Measurements from ENCODE around the gene TUBA1C. TPM values are rescaled to one million over a fixed set of nuclear protein-coding genes. Genes with fewer than 3 reads are reported as not detected.
"Not testable (repeated sequence)": the region's sequence is repeated elsewhere in the genome, so short reads cannot be mapped to it uniquely, and the experiment has no call there.

The TUBA1C gene
- polyA plus RNA-seq (2013, experiment 1 of 2; ENCODE audit: insufficient read length): 556 TPM
- polyA plus RNA-seq (2013, experiment 2 of 2; ENCODE audit: insufficient read length): 556 TPM

GRCh38 chr12:49264873-49265792 is at the start of gene TUBA1C:
TSS of gene TUBA1C (plus strand) at chr12:49265082. CDS start at chr12:49265182, 100 bp downstream.
- DNase-seq: peak; percentile 95

- no peak for DNase-seq
Measured at GRCh38 chr12:49219417-49220026, 45.4 kb upstream of the TUBA1C start.

GRCh38 chr12:49220972-49221371 is 43.9 kb upstream of the TUBA1C start:
- DNase-seq: no peak

- no peak for DNase-seq
Measured at GRCh38 chr12:49223122-49223521, 41.8 kb upstream of the TUBA1C start.

GRCh38 chr12:49223590-49224369 is 41.1 kb upstream of the TUBA1C start:
- no peak for DNase-seq

- DNase-seq: peak; percentile 52
Measured at GRCh38 chr12:49225576-49226166, 39.2 kb upstream of the TUBA1C start.

- no peak for DNase-seq
Measured at GRCh38 chr12:49227713-49228112, 37.2 kb upstream of the TUBA1C start.

GRCh38 chr12:49228653-49229052 is 36.2 kb upstream of the TUBA1C start:
- no peak for DNase-seq

GRCh38 chr12:49230176-49230804 is 34.6 kb upstream of the TUBA1C start:
- no peak for DNase-seq

- DNase-seq: no peak
Measured at GRCh38 chr12:49230805-49231194, 34.1 kb upstream of the TUBA1C start.

- no peak for DNase-seq
Measured at GRCh38 chr12:49231878-49232655, 32.8 kb upstream of the TUBA1C start.

- peak; percentile 69 for DNase-seq
Measured at GRCh38 chr12:49232940-49233841, 31.7 kb upstream of the TUBA1C start.

GRCh38 chr12:49233842-49234526 is 30.9 kb upstream of the TUBA1C start:
- no peak for DNase-seq

- no peak for DNase-seq
Measured at GRCh38 chr12:49236423-49236822, 28.5 kb upstream of the TUBA1C start.

- DNase-seq: no peak
Measured at GRCh38 chr12:49243631-49244030, 21.3 kb upstream of the TUBA1C start.

- peak; percentile 89 for DNase-seq
Measured at GRCh38 chr12:49244176-49244575, 20.7 kb upstream of the TUBA1C start.

GRCh38 chr12:49251357-49251756 is 13.5 kb upstream of the TUBA1C start:
- DNase-seq: no peak

- no peak for DNase-seq
Measured at GRCh38 chr12:49253033-49253623, 11.8 kb upstream of the TUBA1C start.

- not testable (repeated sequence) for DNase-seq
Measured at GRCh38 chr12:49255456-49255855, 9.4 kb upstream of the TUBA1C start.

Data from fibroblast of skin of abdomen (primary cell).